COLO668 (cell line): ENCODE data around the gene TRIM23.
"Not testable (repeated sequence)": the region's sequence is repeated elsewhere in the genome, so short reads cannot be mapped to it uniquely, and the experiment has no call there.

Experiments used
- DNase-seq: peaks from one replicate; lab custom pipeline; 2025; ENCODE audit not compliant: unreplicated experiment; lab: John Stamatoyannopoulos, UW

The TRIM23 gene

DNA sequence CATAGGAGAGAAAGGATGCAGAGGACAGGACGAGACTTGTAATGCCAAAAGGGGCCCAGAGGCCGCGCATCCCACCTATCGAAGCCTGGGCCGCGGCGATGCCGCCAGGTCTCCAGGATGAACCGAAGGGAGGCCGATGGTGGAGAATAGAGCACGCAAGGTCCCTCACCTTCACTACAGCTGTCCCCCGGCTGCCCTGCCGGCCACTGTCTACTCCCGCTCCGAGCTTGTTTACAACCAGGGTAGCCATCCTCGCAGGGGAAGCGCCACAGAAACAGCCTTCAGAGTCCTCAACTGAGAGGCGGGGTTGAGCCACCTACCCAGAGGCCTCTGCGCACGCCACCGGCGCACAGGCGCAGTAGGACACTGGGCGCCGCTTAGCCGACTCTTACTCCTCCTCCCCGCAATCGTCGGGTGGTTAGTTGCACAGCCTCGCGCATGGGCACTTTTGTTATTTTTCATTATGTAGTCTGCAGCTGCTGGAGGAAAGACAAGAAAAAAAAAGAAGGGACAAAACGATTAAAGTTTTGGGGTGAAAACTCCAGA lies at the start of gene TRIM23:
TRIM23 (minus strand) TSS at position 309 of the 546 bp plus-strand sequence; CDS start at position 250, 59 bp downstream.
- DNase-seq: peak; percentile 85

GRCh38 chr5:65672796-65673195 lies 48.7 kb upstream of the TRIM23 start:
- DNase-seq: no peak

DNA sequence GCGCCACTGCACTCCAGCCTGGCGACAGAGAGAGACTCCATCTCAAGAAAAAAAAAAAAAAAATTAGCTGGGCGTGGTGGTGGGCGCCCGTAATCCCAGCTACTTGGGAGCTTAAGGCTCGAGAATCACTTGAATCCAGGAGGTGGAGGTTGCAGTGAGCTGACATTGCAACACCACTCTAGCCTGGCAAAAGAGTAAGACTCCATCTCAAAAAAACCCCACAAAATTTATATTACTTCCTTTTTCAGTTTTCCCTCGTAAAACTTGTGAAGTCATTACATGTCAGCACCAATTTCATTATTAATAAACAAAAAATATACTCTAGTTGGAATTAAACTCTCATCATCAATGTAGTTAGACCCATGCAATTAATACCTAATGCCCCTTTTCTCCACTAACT lies 44.6 kb upstream of the TRIM23 start:
- DNase-seq: no peak

DNA sequence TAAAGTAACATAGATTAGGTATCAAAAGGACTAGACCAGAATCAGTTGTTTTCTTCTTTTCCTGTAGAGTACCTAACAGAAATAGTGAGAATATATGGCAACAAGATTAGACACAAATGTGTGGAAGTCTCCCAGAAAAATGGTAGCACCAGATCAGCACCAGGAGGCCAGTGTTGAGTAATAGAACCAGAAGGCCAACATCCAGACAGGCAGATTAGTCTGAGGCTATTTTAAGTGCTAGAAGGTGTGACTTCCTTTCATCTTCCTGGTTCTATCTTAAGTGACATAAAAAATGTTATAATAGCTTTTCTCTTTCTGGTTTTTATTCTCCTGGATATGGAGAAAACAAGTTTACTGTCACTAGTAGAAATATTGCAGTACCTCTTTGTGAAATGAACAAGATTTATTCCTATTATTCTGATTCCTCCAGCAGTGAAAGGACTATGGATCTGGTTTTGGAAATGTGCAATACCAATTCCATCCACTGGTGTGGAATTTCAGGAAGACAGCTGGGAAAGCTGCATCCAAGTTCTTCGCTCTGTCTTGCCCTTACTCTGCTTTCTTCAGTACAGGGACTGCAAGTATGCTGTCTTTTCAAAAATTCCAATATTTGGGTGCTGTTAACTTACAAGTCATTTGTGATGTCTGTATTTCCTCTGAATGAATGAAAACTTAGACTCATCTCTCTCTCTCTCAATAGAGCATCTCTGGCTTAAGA lies 39.8 kb upstream of the TRIM23 start:
- DNase-seq: no peak

DNA sequence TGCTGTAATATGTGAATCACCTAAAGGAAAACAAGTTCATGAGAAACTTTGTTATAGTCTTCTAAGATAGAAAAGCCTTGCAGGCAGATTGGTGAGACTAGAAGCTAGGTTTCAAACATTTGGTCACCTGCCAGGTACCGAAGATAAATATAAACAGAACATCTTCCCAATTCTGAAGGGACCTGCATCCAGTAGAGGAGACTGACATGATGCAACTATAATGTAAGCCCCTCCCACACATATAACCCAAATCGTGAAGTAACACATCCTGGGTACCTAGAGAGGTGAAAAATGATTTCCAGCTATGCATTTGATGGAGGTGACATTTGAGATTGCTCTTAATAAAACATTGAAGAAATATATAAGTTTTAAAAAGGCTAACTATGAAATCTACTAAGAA lies 30.6 kb upstream of the TRIM23 start:
- DNase-seq: no peak

DNA sequence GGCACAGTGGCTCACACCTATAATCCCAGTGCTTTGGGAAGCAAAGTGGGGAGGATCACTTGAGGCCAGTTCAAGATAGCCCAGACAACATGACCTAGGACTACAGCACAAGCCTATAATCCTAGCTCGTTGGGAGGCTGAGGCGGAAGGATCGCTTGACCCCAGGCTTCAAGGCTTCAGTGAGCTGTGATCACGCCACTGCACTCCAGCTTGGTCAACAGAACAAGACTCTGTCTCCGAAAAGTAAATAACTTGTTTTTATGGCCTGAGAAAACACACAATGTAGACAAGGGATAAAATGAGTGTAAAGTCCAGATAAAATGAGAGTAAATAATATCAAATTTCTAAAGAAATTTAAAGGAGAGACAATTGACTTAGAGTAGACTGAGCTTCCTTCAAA lies 27.0 kb upstream of the TRIM23 start:
- no peak for DNase-seq

- no peak for DNase-seq
Observed at GRCh38 chr5:65647941-65648340, 23.8 kb upstream of the TRIM23 start.

GRCh38 chr5:65646938-65647337 lies 22.8 kb upstream of the TRIM23 start:
- DNase-seq: no peak

- DNase-seq: no peak
Observed at GRCh38 chr5:65640240-65640639, 16.1 kb upstream of the TRIM23 start.

GRCh38 chr5:65630981-65631380 lies 6.8 kb upstream of the TRIM23 start:
- no peak for DNase-seq

DNA sequence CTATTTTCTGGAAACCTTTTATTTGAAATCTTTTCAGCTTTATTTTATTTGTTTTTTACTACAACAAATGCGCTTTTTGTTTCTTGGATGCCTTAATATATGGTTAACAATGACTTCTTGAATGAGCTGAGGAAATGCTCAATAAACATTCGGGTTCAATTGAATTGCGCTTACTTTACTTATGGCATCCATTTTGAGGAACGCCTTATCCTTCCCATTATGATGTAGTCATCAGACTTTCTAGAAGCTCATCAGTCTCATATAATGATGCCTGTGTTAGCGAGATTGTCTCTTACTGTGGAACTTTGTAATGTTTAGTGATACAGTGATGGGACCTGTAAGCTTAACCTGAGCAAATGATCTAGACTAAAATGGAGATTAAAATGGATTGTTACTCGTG lies 1.6 kb upstream of the TRIM23 start:
- no peak for DNase-seq

DNA sequence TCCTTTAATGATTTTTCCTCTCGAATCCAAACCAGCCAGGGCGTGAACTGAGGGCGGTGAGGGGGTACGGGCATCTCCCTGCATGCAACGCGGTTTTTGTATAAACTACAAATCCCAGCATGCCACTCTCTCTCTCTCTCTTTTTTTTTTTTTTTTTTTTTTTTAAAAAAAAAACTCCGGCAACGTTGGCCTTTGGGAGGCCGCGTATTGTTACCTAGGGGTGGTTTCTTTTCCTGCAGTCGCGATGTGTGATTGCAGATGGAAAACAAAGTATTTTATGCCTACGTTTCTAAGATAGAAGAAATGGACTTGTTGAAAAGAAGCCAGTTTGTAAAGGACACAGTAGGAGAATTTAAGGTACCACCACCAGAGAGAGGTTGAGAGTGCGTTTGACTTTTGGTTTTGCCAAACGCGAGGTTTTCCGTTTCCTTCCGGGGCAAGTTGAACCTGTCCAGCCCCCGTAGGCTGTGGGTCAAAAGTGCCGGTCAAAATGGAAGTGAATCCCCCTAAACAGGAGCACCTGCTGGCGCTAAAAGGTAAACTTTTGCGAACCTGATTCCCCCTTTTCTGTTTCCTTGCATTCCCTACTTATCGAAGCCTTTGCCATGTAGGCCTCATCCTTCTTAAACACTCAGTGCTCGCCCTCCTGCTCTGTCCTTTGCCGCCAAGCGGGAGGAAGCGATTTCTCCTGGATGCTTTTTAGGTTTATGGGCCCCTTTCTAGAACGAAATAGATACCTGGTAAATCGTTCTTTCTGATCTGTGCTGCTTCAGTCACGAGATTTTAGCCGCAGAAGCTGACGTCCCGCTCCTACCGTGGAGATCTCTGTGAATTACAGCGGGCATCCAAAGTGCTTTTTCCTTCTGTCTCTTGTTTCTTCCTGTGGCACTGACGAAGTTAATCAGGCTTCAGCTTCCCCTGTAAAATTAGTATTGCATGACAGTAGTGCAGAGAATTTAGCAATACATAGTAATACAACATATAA lies 730 bp upstream of the TRIM23 start, which contains the start of the genes SHLD3 and TRAPPC13:
SHLD3 (plus strand) TSS at position 457 of the 985 bp plus-strand sequence. CDS start 4,561 bp downstream, outside the sequence.
TRAPPC13 (plus strand) TSS at position 457 of the 985 bp plus-strand sequence; CDS start at position 491, 34 bp downstream.
- DNase-seq: peak; percentile 76

DNA sequence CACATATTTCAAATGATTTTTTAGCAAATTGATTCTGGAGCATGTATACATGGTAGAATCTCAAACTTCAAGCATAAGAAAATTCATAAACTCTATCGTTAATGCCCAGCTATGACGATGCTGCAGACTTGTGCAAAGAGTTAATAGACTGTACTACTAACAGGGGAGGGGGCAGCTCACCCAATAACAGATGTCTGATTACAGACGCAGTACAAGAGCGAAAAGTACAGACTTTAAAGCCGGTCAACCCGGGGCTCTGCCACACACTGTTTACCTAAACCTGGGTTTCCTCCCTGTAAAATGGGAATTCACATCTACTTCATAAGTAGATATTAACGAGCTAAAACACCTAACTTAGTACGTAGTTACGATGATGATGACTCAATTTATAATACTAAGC lies 651 bp downstream of the TRIM23 start:
- DNase-seq: no peak

DNA sequence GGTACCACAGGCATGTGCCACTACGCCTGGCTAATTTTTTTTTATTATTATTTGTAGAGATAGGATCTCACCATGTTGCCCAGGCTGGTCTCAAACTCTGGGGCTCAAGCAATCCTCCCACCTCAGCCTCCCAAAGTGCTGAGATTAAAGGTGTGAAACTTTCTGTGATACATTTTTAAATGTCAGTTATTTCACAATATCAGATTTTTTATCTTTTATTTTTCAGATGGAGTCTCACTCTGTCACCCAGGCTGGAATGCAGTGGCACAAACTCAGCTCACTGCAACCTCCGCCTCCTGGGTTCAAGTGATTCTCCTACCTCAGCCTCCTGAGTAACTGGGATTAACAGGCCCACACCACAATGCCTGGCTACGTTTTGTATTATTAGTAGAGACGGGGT lies 2.2 kb downstream of the TRIM23 start:
- DNase-seq: not testable (repeated sequence)

GRCh38 chr5:65620021-65620420 lies 4.1 kb downstream of the TRIM23 start:
- no peak for DNase-seq

- DNase-seq: peak; percentile 1
Observed at GRCh38 chr5:65612298-65612907, 11.7 kb downstream of the TRIM23 start.

DNA sequence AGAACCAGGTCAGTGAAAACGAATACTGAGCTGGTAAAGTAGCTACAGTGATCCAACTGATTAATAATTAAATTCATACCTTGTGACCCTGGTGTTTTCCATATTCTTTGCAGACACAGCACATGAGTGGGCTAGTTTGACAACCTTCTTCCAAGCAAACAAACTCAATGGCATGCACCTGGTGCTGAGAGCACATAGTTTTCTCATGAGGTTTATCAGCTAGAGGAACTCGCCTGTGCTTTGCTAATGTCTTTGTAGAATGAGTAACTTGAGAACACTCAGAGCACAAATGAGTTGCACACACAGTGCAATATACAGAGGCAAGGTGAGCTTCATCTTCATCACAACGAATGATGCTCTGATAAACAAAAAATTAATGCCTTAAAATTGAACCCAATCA lies 12.6 kb downstream of the TRIM23 start:
- DNase-seq: peak; percentile 68

- not testable (repeated sequence) for DNase-seq
Observed at GRCh38 chr5:65601761-65602160, 22.4 kb downstream of the TRIM23 start.

DNA sequence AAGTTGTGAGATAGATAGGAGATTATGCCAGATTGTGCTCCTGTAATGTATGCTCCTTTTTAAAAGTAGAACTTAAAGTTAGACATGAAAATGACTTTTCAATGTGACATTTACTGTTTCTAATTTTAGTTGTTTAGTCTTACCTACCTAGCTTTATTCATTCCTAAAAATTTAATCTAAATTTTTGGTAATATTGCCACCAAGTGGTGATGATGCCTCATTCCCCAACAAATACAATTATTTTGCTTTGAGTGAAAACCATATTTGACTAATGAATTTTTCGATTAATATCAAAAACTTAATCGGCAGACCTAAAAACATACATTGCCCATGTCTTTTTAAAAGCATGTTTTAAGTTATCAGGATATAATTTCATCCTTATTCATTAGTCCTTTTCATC lies 35.4 kb downstream of the TRIM23 start:
- DNase-seq: no peak

DNA sequence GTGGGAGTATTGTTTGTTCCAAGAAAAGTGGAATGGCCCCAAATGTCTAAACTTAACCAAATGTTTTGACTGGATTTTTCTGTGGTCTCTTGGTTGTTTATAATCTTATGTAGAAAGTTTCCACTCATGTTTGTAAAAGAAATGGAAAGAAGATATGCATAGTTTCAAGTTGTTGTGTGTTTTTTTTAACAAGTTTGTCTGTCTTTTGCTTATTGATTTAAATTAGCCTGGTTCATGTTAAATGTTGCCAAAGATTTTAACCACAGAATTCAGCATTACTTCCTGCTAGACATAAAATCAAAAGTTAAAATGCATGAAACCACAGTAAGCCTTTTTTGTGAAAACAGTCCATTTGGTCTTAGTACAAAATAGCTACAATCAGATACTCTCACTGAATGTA lies 47.0 kb downstream of the TRIM23 start:
- no peak for DNase-seq

GRCh38 chr5:65570598-65571226 lies 53.4 kb downstream of the TRIM23 start:
- DNase-seq: no peak
